ENCODE data around the gene TWNK.
"Not testable (repeated sequence)": the region's sequence is repeated elsewhere in the genome, so short reads cannot be mapped to it uniquely, and the experiment has no call there.

TWNK gene

DNA sequence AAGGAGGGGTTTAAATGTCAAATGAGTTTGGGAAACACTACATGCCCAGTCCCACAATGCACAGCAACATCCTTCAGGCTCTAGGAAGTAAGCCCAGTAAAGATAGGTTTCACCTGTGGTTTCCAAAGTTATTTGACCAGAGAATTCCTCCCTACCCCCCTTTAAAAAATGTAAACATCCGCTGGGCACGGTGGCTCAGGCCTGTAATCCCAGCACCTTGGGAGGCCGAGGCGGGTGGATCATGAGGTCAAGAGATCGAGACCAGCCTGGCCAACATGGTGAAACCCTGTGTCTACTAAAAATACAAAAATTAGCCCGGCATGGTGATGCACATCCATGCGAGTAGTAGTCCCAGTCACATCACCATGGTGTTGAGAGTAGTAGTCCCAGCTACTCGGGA, 11.9 kb upstream of the TWNK start:
- not testable (repeated sequence) for FAIRE-seq

DNA sequence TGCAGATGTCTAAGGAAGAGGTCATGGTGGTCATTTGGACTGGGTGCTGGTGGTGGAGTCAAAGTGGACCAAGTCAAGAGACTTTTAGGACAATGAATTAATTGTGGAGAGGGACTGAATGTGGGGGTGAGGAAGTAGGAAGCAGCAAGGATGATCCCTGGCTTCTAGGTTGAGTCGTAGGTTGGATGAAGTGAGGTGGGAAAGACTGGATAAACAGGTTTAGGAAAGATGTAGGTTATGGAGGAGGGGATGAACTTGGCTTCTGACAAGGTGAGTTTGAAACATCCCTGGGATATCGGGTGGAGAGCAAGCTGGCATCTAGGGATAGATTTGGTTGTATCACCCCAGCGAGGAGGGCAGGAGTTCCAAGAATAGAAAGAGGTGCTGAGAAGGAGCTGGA, 10.4 kb upstream of the TWNK start:
- no peak for FAIRE-seq

DNA sequence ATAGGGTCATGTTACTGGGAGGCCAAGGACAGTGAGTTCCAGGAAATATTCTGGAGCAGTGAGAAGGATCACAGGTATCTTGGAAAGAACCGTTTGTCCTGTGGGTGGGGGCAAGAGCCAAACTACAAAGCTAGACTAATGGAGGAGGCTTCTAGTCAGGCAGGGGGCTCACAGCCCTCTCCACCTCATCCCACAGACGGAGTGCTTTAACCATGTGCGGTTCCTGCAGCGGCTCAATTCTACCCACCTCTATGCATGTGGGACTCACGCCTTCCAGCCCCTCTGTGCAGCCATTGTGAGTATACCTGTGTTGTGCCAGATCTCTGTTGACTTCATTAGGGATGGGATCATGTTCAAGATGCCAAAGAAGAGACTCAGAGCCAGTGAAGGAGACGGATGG, 9.9 kb upstream of the TWNK start:
- FAIRE-seq = no peak

DNA sequence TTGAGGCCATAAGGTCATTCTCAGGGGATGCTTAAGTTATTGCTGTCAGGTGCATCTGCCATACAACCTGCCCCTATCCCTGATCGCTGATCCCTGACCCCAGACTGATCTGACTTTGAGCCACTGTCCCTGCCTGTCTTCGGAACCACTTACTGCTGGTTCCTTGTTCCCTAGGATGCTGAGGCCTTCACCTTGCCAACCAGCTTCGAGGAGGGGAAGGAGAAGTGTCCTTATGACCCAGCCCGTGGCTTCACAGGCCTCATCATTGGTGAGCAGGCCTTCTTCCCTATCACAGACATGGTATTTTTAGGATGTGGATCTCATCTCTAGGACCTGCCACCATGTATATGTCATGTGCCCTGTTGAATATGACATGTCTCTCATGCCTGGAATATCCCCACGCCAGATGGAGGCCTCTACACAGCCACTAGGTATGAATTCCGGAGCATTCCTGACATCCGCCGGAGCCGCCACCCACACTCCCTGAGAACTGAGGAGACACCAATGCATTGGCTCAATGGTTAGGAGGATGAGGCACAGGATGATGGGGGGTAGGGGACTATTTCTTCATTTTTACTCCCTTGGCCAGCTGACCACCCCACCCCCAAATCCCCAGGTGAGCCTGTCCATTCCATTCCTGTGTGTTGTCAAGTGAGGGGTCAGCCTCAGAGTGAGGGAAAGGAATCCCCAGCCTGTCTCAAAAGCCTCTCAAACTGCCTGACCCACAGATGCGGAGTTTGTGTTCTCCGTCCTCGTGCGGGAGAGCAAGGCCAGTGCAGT, 9.0 kb upstream of the TWNK start:
- no peak for FAIRE-seq

DNA sequence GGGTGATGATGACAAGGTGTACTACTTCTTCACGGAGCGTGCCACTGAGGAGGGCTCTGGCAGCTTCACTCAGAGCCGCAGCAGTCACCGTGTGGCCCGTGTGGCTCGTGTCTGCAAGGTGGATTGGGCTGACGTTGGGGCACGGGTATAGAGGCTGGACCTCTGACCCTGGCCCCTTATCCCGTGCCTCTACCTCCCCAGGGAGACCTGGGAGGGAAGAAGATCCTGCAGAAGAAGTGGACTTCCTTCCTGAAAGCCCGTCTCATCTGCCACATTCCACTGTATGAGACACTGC, 8.5 kb upstream of the TWNK start:
- no peak for FAIRE-seq

DNA sequence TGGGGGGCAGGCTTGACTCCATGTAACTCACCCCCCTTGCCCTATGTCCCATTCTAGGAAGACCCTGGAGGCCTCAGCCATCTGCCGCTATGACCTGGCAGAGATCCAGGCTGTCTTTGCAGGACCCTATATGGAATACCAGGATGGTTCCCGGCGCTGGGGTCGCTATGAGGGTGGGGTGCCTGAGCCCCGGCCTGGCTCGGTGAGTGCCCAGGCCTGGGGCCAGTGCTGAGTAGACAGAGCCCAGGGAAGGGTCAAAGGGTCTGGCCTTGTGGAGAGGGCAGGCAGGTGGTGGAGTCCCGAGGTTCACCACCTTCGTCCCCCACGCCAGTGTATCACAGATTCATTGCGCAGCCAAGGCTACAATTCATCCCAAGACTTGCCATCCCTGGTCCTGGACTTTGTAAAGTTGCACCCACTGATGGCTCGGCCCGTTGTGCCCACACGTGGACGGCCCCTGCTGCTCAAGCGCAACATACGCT, 7.5 kb upstream of the TWNK start:
- no peak for FAIRE-seq

DNA sequence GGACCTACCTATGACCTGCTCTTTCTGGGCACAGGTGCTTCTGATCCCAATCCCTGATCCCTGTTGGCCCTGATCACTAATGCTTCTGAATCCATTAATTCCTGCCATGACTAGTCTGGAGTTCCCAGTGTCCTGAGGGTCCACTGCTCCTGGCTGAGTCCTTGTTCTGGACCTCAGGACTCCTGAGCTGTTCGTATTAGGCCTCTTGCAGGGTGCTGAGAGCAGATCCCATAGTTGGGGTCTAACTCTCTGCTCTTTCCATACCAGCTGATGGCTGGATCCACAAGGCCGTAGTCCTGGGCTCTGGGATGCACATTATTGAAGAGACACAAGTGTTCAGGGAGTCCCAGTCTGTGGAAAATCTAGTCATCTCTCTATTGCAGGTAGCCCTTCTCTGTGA, 7.0 kb upstream of the TWNK start:
- FAIRE-seq = no peak

DNA sequence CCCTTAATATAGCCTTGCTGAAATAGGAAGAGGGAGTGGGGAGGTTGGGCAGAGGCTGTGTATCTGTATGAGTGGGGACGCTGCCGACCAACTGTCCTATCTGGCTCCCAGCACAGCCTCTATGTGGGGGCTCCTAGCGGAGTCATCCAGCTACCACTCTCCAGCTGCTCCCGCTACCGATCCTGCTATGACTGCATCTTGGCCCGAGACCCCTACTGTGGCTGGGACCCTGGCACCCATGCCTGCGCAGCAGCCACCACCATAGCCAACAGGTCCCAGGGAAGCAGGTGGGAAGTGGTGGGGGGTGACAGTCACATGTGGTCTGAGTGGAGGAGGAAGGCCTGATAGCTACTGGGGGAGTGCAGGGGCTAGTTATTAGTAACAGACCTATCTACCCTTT, 6.6 kb upstream of the TWNK start:
- no peak for FAIRE-seq

DNA sequence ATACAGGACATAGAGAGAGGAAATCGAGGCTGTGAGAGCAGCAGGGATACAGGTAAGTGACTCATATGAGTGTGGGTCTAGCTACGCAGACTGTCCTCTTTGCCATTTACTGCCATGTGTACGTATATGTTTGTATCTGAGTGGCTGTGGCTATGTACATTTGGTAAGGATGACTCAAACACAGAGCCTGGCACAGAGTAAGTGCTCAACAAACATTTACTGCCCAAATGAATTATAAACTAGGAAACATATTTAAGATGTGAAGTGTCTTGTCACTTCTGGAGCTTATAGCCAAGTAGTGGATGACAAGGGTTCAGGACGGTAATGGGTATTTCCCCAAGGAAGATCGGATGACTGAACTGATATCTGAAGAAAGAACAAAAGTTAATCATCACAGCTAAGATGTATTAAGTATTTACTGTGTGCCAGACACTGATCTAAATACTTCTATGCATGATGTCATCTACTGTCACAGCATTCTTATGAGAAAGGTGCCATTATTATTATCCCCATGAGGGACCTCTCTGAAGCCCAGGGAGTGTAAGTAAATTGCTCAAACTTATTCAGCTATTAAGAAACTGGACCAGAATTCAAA, 6.1 kb upstream of the TWNK start:
- FAIRE-seq = no peak

DNA sequence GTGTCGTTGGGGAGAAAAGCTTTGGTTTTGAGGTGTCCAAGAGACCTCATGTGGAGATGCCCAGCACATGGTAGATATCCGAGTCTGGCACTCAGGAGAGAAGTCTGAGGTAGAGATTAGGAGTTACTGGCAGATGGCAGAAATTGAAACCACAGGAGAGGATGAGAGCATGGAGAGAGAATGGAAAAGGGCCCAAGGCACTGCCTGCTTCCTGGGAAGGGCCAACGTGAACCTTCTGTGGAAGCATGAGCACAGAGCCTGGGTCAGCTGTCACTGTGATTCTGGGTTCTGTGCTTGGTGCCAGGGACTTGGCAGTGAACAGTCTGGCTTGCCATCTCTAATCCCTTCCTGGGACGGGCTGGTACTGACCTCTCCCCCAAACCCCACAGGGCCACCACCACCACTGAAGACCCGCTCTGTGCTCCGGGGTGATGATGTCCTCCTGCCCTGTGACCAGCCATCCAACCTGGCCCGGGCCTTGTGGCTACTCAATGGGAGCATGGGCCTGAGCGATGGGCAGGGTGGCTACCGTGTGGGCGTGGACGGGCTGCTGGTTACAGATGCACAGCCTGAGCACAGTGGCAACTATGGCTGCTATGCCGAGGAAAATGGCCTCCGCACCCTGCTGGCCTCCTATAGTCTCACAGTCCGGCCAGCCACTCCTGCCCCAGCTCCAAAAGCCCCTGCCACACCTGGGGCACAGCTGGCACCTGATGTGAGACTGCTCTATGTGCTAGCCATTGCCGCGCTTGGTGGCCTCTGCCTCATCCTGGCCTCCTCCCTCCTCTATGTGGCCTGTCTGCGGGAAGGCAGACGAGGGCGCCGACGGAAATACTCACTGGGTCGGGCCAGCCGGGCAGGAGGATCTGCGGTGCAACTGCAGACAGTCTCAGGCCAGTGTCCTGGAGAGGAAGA, 4.2 kb upstream of the TWNK start:
- FAIRE-seq = no peak

DNA sequence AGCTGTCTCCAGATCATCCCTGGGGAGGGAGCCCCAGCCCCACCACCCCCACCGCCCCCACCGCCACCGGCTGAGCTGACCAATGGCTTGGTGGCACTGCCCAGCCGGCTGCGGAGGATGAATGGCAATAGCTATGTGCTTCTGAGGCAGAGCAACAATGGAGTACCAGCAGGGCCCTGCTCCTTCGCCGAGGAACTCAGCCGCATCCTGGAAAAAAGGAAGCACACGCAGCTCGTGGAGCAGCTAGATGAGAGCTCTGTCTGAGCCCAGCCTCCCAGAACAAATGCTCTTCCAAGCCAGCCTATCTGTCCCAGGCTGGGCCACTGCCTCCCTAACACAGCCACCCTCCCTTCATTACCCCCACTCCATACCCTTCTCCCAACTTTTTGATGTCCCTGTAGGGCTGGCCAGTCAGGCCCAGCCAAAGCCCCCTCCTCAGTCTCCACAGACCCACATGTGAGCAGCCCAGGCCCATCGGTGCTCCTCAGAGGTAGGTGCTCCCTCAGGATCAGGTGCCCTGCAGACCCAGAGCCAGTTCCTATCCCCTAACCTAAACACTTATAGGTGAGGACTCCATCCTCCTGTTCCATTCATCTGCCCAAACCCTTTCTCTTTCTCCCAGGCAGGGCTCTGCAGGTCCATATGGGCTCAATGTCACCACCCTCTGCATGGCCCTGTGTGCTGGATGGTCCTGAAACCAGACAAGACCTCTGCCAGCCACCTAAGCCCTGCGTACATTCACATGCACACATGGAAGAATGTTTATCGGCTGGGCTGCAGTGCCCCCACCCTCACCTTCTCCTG, 3.3 kb upstream of the TWNK start:
- FAIRE-seq = no peak

DNA sequence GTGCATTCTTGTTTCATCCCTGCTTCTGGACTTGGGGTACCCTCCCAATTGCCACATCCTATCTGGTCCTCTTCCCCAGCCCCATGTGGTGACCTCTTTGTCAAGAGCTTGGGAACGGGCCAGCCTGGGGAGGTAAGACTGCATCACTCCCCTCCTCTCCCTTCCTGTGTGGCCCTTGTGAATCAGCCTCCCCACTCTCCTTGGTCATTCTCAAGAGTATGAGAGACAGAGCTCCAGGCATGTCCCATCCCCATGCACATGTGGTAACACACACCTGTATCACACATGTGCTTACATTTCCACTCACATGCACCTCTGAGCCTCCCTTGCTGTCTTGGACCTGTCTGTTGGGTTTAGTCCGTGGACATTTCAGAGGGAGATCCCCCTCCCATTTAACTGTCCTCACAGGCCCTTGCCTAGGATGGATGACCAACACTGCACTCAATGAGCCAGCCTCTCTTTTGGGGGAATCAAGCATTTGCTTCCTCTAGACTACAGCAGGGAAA, 2.6 kb upstream of the TWNK start:
- FAIRE-seq = no peak

DNA sequence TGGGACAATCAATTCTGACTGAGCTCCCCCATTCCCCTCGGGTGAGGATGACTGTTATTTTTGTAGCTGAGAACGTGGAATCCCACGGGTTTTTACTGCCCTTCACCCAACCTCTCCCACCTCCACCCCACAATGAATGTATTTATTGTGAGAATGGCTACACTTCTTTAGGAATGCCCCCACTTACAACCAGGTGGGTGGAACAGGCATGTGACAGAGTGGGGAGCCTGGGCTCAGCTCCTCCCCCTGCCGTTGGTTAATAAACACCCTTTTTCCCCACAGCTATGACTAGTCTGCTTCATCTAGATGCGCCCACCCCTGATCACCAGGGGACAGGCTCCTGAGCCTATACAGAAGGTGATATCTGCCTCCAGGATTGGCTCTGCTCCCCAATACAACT, 2.0 kb upstream of the TWNK start:
- FAIRE-seq = no peak

DNA sequence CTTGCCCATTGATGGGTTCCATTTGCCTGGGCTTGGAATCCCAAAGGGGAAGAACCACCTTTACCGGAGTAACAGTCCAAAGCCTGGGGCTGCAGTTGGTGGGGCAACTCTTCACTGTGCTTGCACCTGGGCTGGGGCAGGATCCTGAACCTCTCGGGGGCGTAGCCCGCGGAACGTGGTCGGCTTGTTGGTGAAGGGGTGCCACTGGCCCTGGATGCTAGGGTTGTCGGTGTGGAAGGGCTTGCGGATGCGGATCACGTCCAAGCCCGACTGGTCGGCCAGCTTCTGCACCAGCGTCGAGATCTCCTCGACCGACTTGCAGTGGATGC, 756 bp upstream of the TWNK start:
- FAIRE-seq = no peak

DNA sequence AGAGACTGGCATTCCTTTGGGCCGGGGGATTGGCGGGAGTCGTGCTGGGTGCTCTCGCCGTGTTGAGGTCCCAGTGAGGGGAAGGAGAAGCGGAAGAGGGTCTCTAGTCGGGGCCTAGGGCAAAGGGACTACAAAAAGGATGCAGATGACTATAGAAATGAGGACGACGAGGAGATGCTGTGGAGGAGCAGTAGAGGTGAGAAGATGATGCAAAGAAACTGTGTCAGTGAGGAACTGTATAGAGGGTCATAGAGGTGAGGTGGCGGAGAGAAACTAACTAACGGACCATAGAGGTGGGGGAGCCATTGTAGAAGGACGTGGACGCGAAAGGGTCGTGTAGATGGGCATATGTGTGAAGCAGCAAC, 324 bp downstream of the TWNK start:
- FAIRE-seq = no peak

DNA sequence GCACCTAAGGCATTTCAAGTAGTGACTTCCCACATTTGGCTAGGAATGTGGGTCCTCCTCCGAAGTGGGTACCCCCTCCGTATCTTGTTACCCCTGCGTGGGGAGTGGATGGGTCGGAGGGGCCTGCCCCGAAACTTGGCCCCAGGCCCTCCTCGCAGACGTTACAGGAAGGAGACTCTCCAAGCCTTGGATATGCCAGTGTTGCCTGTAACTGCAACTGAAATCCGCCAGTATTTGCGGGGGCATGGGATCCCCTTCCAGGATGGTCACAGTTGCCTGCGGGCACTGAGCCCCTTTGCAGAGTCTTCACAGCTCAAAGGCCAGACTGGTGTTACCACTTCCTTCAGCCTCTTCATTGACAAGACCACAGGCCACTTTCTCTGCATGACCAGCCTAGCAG, 823 bp downstream of the TWNK start:
- FAIRE-seq = no peak

DNA sequence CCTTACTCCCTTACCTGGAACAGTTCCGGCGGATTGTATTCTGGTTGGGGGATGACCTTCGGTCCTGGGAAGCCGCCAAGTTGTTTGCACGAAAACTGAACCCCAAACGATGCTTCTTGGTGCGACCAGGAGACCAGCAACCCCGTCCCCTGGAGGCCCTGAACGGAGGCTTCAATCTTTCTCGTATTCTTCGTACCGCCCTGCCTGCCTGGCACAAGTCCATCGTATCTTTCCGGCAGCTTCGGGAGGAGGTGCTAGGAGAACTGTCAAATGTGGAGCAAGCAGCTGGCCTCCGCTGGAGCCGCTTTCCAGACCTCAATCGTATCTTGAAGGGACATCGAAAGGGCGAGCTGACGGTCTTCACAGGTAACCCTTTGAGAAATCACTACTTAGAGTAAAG, 1.7 kb downstream of the TWNK start:
- FAIRE-seq = no peak

DNA sequence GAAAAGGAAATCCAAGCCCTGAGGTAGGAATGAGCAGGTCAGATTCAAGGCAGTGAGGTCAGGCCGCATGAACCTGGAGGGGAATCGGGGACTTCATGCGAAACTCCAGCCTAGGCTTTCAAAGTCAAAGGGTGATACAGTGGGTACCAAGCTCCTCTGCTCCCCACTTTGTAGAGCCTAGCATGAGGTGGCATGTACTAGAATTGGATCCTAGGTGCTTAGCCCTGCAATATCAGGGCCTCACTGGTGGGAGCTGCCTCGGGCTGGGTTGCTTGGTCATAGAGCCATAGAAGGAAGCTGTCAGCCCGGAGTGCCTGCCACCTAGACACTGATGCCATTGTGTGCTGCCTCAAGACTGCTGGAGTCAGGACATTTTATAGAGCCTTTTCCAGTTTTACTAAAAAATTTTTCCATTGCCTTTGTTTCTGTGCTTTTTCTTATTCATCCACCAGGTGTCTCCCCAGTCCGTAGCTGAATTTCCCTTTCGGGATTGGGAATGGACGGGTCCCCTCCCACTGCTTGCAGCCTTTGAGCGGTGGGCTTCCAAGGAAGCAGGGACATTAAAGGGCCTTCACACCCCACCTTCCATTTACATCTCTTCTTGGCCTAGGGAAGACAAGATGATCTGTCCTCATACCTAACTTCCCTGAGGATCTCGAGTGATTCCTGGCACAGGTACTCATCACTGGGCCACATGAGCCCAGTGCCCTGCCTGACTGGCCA, 6.8 kb downstream of the TWNK start:
- FAIRE-seq = peak; percentile 90

DNA sequence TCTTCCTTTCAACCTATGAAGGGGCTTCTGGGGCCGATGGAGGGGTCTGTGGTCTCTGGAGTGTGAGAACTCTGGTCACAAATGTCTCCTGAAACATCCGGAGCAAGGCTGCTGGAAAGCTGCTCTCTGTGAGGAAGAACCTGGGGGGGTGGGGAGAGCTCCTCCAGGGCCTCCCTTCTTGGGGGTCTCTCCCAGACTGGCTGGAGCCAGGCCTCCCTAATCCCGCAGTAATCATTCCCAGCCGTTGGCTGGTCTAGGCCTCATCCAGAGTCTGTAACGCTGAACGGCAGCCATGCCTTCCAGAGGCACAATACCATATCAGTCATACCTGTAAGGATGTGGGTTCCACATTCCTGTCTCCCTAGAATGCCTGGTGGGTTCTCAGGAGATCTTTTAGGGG, 7.8 kb downstream of the TWNK start:
- no peak for FAIRE-seq

DNA sequence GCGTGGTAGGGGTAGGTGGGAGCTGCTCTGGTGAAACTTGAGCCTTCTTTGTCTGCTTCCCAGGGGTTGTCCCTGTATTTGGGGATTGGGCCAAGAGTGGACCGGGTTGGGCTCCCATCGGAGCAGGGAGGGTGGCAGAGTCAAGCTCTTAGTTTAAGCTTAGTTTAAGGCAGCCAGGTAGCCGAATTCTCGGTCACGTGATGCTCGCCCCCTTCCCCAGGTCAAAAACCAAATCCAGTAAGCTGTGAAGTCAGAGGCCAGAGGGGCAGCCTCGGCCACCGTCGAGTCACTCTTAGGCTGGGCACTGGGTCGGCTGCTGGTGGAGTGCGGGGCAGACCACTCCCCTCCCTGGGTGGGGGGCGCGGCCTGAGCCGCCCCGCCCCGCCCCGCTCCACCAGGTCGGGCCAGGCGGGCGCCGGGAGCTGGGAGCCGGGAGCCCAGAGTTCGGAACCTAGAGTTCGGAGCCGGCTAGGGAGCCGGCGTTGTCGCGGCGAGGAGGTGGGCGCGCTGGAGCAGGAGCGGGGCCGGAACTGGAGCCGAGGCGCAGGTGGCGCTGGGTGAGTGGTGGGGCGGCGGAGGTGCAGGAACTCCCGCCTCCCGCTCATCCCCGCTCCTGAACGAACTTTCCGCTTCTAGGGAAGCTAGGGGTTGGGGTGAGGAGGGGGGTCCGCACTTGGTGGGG, 9.5 kb downstream of the TWNK start:
- no peak for FAIRE-seq

DNA sequence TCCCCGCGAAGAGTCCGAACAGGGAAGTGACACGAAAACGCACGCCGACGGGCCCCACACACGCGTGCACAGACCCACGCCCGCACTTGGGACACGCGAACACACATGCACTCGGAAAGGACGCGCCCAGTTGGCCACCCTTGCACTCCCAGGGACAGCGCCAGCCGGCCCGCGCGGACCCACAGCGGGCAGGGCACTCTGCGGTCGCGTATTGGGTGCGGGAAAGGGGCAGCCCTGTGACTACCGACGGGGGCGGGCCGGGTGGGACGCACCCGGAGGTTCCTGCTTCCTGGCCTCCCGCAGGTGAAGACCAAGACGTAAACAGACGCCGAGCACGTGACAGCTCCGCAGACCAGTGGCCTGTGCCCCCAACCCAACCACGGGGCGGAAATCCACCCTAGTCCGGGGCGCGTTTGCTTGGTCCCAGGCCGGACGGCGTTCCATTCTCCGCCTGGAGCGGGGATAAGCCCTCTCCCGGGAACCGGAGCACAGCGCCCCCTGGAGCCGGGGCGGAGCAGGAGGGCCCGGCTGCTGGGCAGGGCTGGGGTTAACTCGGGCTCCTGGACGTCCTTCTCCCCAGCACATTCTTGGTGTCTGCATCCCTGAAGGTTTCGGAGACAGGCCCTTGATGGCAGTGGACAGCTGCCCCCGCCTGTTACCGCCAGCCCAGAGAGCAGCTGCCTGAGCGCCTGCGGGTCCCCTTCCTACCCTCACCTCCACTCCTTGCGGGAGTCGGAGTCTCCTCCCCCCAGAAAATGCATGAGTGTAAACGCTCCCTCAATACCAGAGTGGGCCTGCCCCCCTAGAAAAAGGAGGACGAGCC, 10.2 kb downstream of the TWNK start:
- FAIRE-seq = peak; percentile 46

Data from G401.6 (cell line).